ENCODE data around the gene SASH1.

- TF ChIP-seq EZH2 (IDR thresholded peaks at IDR 0.05; ENCODE audit: insufficient read depth, low read length) (no peak), CTCF (IDR thresholded peaks at IDR 0.05; ENCODE audit: insufficient read depth, low read depth, low read length) (no peak)
Observed at GRCh38 chr6:148306286-148306685, 36.4 kb upstream of the SASH1 start.

All from astrocyte (in vitro differentiated cells and primary cell).